SKM-1 (cell line): ENCODE results near the gene USP30.
"Not testable (repeated sequence)": the region's sequence is repeated elsewhere in the genome, so short reads cannot be mapped to it uniquely, and the experiment has no call there.

Experiments
- DNase-seq: peaks from one replicate; lab custom pipeline; 2025; ENCODE audit not compliant: unreplicated experiment; lab: John Stamatoyannopoulos, UW

USP30 gene, protein sequence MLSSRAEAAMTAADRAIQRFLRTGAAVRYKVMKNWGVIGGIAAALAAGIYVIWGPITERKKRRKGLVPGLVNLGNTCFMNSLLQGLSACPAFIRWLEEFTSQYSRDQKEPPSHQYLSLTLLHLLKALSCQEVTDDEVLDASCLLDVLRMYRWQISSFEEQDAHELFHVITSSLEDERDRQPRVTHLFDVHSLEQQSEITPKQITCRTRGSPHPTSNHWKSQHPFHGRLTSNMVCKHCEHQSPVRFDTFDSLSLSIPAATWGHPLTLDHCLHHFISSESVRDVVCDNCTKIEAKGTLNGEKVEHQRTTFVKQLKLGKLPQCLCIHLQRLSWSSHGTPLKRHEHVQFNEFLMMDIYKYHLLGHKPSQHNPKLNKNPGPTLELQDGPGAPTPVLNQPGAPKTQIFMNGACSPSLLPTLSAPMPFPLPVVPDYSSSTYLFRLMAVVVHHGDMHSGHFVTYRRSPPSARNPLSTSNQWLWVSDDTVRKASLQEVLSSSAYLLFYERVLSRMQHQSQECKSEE

DNA sequence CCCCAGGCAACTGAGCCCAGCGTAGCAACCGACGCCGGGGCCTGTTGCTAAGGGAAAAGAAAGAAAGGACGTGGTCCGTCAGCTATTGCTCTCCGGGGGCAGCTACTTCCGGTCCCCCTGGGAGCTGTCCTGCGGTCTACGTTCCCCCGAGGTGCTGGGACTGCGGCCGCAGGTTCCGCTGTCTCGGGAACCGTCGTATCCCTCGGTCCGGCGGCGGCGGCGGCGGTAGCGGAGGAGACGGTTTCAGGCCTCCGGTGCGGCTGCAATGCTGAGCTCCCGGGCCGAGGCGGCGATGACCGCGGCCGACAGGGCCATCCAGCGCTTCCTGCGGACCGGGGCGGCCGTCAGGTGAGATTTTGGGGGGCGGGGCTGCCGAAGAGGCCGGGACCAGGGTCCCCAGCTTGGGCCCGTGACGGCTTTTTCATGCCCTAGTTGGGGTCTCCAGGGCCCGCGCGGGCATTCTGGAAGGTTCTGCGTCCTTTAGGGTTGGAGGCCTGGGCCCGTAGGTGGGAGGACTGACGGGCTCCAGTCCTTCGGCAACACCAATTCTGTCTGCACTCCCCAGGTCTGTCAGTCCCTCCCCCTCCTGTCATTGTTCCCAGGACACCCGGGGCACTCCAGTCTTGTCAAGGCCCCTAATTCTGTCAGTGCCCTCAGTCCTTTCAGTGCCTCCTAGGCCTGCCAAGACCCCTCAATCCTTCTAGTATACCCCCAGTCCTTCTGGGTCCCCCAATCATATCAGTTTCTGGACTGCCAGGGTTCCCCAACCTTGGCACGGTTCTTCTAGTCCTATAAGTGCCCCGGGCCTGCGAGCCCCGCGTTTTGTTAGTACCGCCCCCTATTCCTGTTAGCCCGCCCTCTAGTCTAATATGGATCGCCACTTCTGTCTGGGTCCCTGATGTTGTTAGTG lies at the start of gene USP30:
TSS of gene USP30 (plus strand) at position 163 of the 910 bp plus-strand sequence. CDS start at position 266, 103 bp downstream.
- DNase-seq, result peak; percentile 48

DNA sequence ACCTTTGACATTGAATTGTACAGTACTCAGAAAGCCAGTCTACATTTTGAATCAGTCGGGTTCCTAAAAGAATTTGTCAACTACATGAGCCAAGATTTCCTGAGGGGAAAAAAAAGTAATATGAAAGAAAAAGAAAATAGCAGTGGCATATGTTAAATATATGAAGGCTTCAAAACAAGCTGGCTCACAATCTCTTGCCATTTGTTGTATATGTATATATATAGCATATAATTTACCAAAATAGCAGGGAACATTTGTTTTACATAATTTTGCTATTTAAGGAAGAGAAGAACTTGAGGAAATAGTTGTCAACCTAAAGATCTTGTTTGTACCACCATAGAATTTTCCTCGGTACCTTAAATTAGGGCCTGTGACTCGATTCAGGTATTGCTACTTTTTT lies 48.4 kb upstream of the USP30 start:
- DNase-seq, result no peak

DNA sequence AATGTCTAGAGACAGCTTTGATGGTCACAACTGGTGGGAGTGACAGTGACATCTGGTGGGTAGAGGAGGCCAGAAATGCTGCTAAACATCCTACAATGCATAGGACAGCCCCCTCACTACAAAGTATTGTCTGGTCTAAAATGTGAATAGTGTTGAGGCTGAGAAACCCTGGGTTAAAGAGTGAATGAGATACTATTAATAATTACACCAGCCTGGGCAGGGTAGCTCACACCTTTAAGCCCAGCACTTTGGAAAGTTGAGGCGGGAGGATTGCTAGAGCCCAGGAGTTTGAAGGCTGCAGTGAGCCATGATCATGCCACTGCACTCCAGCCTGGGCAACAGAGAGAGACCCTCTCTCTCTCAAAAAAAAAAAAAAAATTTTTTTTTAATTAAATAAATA lies 42.6 kb upstream of the USP30 start:
- DNase-seq, result no peak

DNA sequence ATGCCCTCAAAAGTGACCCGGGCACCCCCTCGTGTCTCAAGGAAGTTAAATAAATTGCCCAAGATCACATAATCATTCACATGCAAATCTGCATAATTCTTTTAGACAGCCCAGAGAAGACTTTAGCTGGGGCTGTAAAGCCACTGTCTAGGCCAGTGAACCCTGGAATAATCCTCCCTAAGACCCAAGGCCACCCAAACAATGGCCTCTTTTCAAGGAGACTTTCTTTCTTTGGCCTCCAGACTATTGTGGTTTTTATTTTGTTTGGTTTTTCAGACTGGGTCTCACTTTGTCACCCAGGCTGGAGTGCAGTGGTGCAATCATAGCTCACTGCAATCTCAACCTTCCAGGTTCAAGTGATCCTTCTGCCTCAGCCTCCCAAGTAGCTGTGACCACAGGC lies 42.1 kb upstream of the USP30 start:
- DNase-seq, result no peak

DNA sequence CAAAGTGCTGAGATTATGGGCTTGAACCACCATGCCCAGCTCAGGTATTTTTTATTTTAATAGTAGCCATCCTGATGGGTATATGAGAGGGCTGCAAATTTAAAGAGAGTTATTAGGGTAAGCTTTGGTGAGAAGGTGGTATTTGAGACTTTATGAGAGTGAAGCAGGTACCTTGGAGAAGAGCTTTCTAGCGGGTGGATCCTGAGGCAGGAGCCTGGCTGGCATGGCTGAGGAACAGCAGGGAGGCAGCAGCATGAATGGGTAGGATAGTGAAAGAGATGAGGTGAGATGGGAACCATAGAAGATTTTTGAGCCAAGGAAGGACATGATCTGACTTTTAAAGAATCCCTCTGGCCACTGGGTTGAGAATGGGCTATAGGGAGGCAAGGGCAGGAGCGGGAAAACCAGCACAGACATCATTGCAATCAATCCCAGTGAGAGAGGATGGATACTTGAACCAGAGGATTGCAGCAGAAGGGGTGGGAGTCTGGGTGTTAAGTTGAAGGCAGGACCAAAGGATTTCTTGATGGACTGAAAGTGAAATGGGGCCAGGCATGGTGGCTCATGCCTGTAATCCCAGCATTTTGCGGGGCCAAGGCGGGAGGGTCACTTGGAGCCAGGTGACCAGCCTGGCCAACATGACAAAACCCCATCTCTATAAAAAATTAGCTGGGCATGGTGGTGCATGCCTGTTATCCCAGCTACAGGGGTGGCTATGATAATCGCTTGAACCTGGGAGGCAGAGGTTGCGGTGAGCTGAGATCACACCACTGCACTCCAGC lies 37.2 kb upstream of the USP30 start:
- DNase-seq, result no peak

DNA sequence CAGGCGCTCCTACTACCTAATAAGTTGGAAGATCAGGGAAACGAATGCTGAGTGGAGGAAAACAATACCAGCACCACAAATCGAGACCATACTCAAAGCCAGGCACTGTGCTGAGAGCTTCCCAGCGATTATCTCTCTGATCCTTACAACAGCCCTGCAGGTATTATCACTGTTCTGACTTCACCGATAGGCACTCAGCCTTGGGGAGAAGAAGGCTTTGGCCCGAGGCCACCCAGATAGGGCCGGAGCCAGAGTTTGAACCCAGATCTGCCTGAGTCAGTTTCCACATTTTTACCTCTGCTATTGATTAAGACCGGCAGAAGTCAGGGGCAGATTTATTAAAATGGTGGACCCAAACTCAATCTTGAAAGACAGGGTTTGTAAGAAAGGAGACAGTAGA lies 36.4 kb upstream of the USP30 start:
- no peak for DNase-seq

DNA sequence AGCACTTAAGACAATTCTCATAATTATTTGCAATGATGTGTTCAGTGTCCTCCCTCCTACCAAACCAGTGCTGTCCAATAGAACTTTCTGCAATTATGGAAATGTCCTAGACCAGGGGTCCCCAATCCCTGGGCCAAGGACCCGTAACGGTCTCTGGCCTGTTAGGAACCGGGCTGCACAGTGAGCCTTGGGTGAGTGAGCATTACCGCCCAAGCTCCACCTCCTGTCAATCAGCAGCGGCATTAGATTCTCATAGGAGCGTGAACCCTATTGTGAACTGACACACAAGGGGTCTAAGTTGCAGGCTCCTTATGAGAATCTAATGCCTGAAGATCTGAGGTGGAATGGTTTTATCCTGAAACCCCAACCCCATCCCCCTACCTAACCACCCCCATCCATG lies 35.4 kb upstream of the USP30 start:
- no peak for DNase-seq

DNA sequence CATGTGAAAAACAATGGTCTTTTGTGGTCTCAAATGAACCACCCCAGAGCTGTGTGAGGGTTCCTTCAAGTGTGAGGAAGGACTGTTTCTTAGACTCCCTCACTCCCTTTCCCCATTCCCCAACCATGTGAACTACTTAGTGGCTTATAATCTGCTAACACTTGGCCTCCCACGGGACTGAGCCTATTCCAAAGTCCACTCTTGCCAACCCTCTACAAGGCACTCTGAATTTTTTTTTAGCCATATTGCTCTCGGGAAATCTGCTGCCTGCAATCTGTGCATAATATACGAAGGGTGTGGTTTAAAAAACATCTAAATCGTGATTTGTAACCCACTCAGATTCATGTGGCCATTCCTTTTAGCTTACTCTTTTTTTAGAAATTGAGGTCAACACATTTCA lies 34.1 kb upstream of the USP30 start:
- DNase-seq, result no peak

DNA sequence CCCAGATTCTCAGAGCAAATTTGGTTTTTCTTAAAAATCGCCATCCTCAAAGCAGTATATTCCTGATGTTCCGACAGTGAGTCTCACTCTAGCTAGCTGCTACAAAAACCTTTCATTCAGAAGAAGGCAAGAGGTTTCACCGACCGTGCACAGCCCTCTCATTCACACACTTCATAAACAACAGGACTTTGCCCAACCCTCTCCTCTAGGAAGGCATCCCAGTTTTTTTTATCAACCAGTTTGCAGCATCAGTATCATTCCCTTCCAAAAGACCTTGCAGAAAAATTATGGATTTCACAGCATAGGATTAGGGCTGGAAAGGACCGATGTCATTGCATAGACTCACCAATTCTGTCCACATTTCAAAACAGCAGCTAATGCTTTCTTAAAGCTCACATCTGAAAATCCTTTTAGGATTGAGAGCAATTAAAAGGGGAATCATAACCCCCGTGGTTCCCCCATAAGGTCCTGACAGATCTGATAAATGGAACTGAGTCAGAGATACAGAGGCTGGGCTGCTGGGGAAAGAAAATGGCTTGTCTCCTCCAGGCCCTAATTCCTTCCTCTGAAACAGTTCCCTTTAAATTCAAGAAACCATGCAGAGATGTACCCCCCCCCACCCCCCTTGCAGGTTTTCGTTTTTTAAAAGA lies 32.1 kb upstream of the USP30 start:
- no peak for DNase-seq

DNA sequence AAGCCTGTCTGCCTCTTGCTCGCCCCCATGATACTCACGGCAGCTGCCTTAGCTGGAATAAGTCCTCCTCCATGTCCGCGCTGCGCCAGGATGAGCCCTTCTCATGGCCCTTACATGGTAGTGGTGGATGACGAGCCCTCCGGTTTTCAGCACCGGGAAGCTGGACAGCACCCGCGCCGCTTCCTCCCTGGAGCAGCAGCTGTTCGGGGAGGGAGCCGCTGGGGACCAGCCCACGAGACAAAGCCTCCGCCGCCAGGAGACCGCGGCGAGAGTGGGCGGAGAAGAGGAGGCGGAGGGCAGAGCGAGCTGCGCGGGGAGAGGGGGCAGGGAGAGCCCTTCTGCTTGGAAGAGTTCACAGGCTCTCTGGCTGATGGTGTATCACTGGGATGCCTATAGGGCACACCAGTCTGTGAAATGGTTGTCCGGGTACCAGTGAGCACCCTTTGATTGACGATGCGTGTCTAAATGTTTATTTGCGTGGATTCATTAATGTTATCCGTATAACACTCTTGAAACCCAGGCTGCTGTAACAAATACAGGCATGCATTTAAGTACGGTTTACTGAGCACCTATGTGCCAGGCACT lies 31.5 kb upstream of the USP30 start, which contains the start of gene SVOP:
TSS of gene SVOP (minus strand) at position 273 of the 585 bp plus-strand sequence. CDS start at position 73, 200 bp downstream.
- DNase-seq, result no peak

DNA sequence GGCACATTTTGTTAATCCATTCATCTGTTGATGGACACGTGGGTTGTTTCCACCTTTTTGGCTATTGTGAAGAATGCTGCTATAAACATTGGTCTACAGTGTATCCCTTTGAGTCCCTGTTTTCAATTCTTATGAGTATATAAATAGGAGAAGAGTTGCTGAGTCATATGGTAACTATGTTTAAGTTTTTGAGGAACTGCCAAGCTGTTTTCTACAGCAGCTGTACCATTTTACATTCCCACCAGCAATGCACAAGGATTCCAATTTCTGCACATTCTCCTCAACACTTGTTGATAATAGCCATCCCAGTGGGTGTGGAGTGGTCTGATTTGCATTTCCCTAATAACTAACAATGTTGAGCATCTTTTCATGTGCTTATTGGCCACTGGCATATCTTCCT lies 24.6 kb upstream of the USP30 start:
- no peak for DNase-seq

DNA sequence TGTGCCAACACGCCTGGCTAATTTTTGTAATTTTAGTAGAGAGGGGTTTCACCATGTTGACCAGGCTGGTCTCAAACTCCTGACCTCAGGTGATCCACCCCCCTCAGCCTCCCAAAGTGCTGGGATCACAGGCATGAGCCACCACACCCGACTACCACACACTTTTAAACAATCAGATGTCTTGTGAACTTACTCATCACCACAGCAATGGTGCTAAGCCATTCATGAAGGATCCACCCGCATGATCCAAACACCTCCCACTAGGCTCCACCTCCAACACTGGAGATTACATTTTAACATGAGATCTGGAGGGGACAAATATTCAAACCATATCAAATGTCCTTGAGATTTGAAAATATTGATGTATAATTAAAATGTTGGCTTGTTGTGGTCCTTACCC lies 23.8 kb upstream of the USP30 start:
- DNase-seq, result not testable (repeated sequence)

DNA sequence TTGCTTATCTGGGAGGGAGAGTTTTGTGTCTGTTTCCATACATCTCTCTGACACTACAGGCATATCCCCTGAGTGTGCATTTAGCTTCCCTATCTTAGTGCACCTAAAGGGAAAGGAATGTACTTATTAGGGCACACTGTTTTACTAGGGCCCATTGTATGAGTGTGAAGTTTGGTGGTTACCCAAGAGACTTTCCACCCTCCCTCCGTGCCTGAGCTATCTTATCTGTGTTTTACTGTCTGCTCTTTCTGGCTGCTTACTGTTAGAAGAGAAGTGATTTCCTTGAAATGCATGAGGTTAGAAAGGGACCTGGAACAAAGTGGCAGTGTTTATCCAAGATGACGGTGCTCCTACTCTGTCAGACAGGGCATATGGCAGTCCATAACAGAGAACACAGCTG lies 23.0 kb upstream of the USP30 start:
- no peak for DNase-seq

DNA sequence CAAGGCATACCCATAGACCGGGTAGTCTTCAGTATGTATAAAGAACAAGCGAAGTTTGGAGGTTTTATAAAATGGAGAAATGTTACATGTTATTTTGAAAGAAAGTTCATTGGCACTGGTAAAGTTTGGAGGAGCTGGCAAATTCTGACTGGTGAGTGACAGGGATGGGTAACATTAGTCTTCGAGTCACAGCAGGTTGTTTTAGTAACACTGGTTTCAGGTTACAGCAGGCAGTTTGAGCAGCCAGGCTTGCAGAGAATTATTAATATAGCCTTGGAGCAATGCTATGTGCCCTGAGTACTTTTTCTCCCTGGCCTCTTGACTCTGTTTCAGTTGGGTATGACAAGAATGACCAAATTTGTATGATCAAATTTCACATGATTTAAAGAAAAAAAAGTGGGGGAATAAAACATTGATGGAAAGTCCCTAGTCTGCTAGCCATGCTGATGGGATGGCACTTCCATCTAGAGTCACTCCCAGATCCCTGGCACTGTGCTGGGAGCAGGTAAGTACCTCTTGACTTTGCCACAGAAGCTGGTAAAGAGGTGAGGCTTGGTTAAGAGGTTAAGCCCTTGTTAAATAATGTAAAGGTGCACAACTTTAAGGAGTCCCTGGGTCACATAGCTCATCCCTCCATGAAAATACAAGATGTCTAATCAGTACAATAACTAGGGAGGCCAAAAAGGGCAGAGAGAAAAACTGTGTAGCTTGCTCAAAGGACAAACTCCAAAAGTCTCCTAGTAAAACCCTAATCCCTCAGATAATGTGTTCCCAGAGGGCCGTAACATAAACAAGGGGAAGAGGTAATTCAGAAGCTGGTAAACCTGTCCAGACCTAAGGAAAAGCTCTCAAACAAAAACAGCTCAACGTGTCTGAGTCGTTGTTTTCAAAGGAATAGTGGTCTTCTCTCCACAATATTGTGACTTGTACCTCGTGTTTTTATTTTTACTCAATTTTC lies 18.9 kb upstream of the USP30 start:
- no peak for DNase-seq

DNA sequence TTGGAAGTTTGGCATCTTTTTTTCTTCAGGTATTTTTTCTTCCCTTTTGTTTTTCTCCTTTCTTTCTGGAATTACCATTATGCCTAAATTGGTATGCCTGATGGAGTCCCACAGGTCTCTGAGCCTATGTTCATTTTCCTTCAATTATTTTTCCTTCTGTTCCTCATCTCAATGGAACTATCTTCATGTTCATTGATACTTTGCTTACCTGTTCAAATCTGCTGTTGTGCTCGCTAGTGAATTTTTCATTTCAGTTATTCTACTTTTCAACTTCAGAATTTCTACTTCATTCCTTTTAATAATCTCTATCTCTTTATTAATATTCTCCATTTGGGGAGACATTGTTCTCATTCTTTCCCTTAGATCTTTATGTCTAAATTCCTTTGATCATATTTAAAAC lies 15.4 kb upstream of the USP30 start:
- no peak for DNase-seq

DNA sequence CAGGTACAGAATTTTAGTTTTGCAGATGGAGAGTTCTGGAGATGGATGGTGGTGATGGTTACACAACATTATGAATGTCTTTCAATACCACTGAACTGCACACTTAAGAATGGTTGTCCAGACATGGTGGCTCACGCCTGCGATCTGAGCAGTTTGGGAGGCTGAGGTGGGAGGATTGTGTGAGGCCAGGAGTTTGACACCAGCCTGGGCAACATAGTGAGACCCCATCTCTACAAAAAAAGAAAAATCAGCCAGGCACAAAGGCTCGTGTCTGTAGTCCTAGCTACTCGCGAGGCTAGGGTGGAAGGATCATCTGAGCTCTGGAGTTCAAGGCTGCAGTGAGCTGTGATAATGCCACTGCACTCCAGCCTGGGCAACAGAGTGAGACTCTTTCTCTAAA lies 8.1 kb upstream of the USP30 start:
- DNase-seq, result no peak

DNA sequence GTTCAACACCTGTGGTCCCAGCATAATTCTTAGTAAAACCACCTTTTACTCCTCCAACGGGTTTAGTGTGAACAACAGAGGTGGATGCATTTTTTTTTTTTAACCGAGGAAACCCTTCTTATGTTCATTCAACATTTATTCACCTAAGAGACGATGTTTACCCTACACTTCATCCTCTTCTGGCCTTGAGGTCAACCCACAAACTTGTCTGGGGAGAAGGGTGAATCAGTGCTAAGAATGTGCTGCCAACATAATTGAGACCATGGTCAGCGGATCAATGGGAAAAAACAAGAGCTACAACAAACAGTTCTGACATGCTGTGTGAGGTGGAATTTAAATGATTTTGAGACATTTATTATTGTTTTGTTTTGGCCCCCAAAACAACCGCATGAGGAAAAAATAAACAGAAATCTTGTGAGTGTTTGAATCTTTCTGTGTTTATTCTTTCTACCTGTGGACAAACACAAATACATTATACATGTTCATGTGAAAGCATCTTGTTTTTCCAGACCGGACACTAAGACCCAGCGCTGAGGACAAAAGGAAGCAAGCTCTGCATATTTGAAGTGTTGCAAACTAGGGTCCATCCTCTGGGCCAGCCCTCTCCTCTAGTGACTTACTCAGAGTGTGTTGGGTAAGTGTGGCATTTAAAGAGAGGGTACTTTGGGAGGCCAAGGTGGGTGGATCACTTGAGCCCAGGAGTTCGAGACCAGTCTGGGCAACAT lies 5.1 kb upstream of the USP30 start:
- no peak for DNase-seq

DNA sequence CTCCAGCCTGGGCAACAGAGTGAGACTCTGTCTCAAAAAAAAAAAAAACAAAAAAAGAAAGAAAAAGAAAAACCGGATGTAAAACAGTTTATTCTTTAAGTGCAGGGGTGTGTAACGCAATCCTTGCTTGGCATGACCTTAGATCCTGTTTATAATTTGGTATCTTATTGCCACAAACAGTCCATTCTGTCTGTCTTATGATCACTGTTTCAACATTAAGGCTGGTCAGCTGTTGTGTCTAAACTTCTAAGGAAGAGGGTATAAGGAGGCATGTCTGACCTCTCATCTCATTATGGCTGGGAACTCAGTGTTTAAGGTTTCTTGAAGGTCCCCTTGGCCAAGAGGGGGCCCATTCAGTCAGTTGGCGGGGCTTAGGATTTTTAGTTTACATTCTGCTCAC lies 3.7 kb upstream of the USP30 start:
- not testable (repeated sequence) for DNase-seq
